HG03280 (cell line): Measurements from ENCODE around the gene METTL23.
"Not testable (repeated sequence)": the region's sequence is repeated elsewhere in the genome, so short reads cannot be mapped to it uniquely, and the experiment has no call there.

Experiments
- ATAC-seq: cut with Tn5 transposase; IDR thresholded peaks from one replicate; pipeline ENCODE4 v1.9.1; 2021; ENCODE audit warnings: mild to moderate bottlenecking, moderate library complexity; ENCODE audit not compliant: unreplicated experiment

METTL23 gene

GRCh38 chr17:76713765-76714164 lies 12.9 kb upstream of the METTL23 start:
- ATAC-seq = no peak

- ATAC-seq = no peak
Observed at GRCh38 chr17:76714336-76714735, 12.3 kb upstream of the METTL23 start.

- ATAC-seq = no peak
Observed at GRCh38 chr17:76714822-76715495, 11.7 kb upstream of the METTL23 start.

GRCh38 chr17:76715496-76715830 lies 11.2 kb upstream of the METTL23 start:
- ATAC-seq = no peak

- ATAC-seq = no peak
Observed at GRCh38 chr17:76716146-76716838, 10.3 kb upstream of the METTL23 start.

GRCh38 chr17:76716839-76717215 lies 9.8 kb upstream of the METTL23 start:
- ATAC-seq = no peak

GRCh38 chr17:76718516-76718915 lies 8.1 kb upstream of the METTL23 start:
- no peak for ATAC-seq

GRCh38 chr17:76720211-76720610 lies 6.4 kb upstream of the METTL23 start:
- ATAC-seq = no peak

GRCh38 chr17:76720941-76721340 lies 5.7 kb upstream of the METTL23 start:
- no peak for ATAC-seq

GRCh38 chr17:76721463-76721862 lies 5.2 kb upstream of the METTL23 start:
- ATAC-seq = no peak

- no peak for ATAC-seq
Observed at GRCh38 chr17:76722279-76722678, 4.4 kb upstream of the METTL23 start.

- not testable (repeated sequence) for ATAC-seq
Observed at GRCh38 chr17:76722977-76723376, 3.7 kb upstream of the METTL23 start.

- ATAC-seq = no peak
Observed at GRCh38 chr17:76723812-76724211, 2.8 kb upstream of the METTL23 start.

GRCh38 chr17:76725580-76726230 lies 934 bp upstream of the METTL23 start:
- ATAC-seq = peak; percentile 19

- peak; percentile 70 for ATAC-seq
Observed at GRCh38 chr17:76726231-76726775, 336 bp upstream of the METTL23 start, which contains the start of gene JMJD6. TSS of gene JMJD6 (minus strand) at chr17:76726606. CDS start at chr17:76726475, 131 bp downstream.

- ATAC-seq = no peak
Observed at GRCh38 chr17:76727745-76728456, 1.3 kb downstream of the METTL23 start.

- not testable (repeated sequence) for ATAC-seq
Observed at GRCh38 chr17:76731800-76732733, 5.4 kb downstream of the METTL23 start.

GRCh38 chr17:76732734-76733617 lies 6.3 kb downstream of the METTL23 start:
- no peak for ATAC-seq

- ATAC-seq = no peak
Observed at GRCh38 chr17:76733618-76733957, 6.9 kb downstream of the METTL23 start.
